ENCODE data around the gene XKR7. TPM values are rescaled to one million over a fixed set of nuclear protein-coding genes. Genes with fewer than 3 reads are reported as not detected.
A peak's percentile ranks its signal among the peaks of the same experiment; 100 is the strongest.

XKR7 gene
- total RNA-seq, 1 donor from 2014 or later = 0.07 TPM

DNA sequence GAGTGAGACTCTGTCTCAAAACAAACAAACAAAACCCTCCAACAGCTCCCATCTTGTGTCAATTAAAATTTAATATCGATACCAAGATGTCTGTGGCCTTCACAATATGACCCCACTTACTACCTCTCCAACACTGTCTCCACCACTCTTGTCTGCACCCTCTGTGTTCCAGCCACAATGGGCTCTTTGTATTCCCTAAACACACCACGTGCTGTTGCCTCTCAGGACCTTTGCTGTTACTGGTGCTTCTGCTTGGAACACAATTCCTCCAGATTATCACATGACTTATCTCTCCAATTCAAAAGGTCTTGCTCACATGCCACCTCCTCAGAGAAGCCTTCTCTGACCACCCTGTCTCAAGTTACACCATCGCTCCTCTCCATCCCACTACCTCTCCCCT, 78.0 kb downstream of the XKR7 start:
- H3K4me3 ChIP-seq = no peak overlapping the region
- H3K4me1 ChIP-seq = no peaks in the 10 kb centered on the region
- H3K9me3 ChIP-seq (ENCODE audit: low read depth) = no peaks in the 10 kb centered on the region
- no peak overlapping the region for H2AFZ ChIP-seq (replicated peaks)
- H3K4me1 Mint-ChIP-seq = no peaks in the 10 kb centered on the region
- H3K4me3 Mint-ChIP-seq = no peak overlapping the region
- no peak overlapping the region for H3K27ac ChIP-seq
- H3K27ac Mint-ChIP-seq = no peak overlapping the region
- no peaks in the 10 kb centered on the region for H3K36me3 Mint-ChIP-seq
- no peaks in the 10 kb centered on the region for H4K20me1 ChIP-seq (ENCODE audit: low read depth)
- TF ChIP-seq, protein P1, sequence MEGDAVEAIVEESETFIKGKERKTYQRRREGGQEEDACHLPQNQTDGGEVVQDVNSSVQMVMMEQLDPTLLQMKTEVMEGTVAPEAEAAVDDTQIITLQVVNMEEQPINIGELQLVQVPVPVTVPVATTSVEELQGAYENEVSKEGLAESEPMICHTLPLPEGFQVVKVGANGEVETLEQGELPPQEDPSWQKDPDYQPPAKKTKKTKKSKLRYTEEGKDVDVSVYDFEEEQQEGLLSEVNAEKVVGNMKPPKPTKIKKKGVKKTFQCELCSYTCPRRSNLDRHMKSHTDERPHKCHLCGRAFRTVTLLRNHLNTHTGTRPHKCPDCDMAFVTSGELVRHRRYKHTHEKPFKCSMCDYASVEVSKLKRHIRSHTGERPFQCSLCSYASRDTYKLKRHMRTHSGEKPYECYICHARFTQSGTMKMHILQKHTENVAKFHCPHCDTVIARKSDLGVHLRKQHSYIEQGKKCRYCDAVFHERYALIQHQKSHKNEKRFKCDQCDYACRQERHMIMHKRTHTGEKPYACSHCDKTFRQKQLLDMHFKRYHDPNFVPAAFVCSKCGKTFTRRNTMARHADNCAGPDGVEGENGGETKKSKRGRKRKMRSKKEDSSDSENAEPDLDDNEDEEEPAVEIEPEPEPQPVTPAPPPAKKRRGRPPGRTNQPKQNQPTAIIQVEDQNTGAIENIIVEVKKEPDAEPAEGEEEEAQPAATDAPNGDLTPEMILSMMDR (IDR thresholded peaks at IDR 0.05) = no peak
- TF ChIP-seq EZH2 (IDR thresholded peaks at IDR 0.05) = no peak
- TF ChIP-seq EZH2phosphoT487 (IDR thresholded peaks at IDR 0.05) = no peak
- no peaks in the 10 kb centered on the region for H3K36me3 ChIP-seq
- H3K27me3 Mint-ChIP-seq (ENCODE audit: insufficient read depth, low read depth) = peaks cover 16% of the 10 kb centered on the region
- peaks cover 29% of the 10 kb centered on the region for H3K27me3 ChIP-seq
- H3K9ac ChIP-seq = no peak overlapping the region
- no peaks in the 10 kb centered on the region for H3K79me2 ChIP-seq (ENCODE audit: low read depth)
- DNase-seq (ENCODE audit: low spot score) = no peak
- no peaks in the 10 kb centered on the region for H3F3A ChIP-seq (ENCODE audit: low read depth)
- no peak overlapping the region for H3K4me2 ChIP-seq
- no peaks in the 10 kb centered on the region for H3K9me3 Mint-ChIP-seq

DNA sequence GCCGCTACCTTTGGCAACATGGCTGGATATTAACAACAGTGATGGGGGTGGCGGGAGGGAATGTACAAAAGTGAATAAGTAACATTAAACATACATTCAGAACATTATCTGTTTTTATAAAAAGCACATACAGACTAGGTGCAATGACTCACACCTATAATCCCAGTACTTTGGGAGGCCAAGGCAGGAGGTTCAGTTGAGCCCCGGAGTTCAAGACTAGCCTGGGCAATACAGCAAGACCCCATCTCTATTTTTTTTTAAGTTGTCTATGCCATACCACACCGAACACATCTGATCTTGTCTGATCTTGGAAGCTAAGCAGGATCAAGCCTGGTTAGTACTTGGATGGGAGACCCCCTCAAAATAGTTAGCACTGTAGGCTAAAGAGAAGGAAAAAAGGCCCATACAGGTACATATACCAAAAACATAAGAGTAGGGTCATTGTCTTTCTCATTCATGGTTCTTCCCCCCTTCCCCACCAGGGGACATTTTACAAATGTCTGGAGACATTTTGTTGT, 82.4 kb downstream of the XKR7 start:
- no peaks in the 10 kb centered on the region for H3K36me3 ChIP-seq
- peaks cover 9% of the 10 kb centered on the region for H3K4me1 Mint-ChIP-seq
- TF ChIP-seq EZH2phosphoT487 (IDR thresholded peaks at IDR 0.05) = no peak
- no peak for TF ChIP-seq EZH2 (IDR thresholded peaks at IDR 0.05)
- TF ChIP-seq, protein P1 (IDR thresholded peaks at IDR 0.05) = no peak
- H3K4me3 Mint-ChIP-seq = no peak overlapping the region
- H3K4me2 ChIP-seq = no peak overlapping the region
- H3K27me3 Mint-ChIP-seq (ENCODE audit: insufficient read depth, low read depth) = peaks cover 46% of the 10 kb centered on the region
- no peak overlapping the region for H2AFZ ChIP-seq (replicated peaks)
- H3K36me3 Mint-ChIP-seq = no peaks in the 10 kb centered on the region
- H3K27ac ChIP-seq = no peak overlapping the region
- no peak for DNase-seq (ENCODE audit: low spot score)
- H3K4me3 ChIP-seq = no peak overlapping the region
- peaks cover 67% of the 10 kb centered on the region for H3K27me3 ChIP-seq
- no peaks in the 10 kb centered on the region for H4K20me1 ChIP-seq (ENCODE audit: low read depth)
- no peaks in the 10 kb centered on the region for H3K4me1 ChIP-seq
- no peaks in the 10 kb centered on the region for H3K9me3 ChIP-seq (ENCODE audit: low read depth)
- no peaks in the 10 kb centered on the region for H3K79me2 ChIP-seq (ENCODE audit: low read depth)
- H3K27ac Mint-ChIP-seq = no peak overlapping the region
- H3K9ac ChIP-seq = no peak overlapping the region
- peaks cover 8% of the 10 kb centered on the region for H3K9me3 Mint-ChIP-seq
- no peaks in the 10 kb centered on the region for H3F3A ChIP-seq (ENCODE audit: low read depth)

DNA sequence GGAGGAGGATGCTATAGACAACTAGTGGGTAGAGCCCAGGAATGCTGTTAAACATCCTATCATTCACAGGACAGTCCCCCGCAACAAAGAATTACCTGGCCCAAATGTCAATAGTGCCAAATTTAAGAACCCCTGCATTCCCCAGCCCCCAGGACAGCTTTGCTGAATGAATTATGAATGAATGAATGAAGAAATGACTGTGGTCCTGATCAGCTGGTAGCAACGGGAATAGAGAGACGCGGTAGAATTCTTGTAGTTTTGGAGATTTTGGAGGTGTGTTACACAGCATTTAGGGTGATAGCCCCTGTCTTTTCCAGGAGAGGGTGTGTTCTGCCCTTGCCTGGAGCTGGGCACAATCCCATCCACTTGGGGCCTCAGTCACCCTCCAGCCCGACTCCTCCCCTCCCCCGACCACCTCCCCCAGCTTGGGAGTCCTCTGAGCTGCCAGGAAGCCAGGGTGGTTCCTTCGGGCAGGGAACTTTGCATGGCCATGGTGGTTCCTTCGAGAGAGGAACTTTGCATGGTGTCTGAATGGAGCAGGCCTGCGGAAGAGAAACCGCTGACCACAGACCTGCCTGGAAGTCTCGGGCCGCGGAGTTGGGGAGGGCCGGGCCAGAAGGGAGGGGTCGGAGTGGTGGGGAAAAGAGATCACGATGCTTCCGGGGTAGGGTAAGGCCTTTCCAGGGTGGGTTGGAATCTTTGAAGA, 83.1 kb downstream of the XKR7 start:
- no peaks in the 10 kb centered on the region for H3K36me3 Mint-ChIP-seq
- peak; percentile 30 for DNase-seq (ENCODE audit: low spot score)
- Histone ChIP-seq H2AFZ (replicated peaks) (no peak overlapping the region), H3K4me1 (no peaks in the 10 kb centered on the region), H3K4me3 (peak overlapping the region; percentile 20), H3K27ac (no peak overlapping the region), H4K20me1 (ENCODE audit: low read depth) (no peaks in the 10 kb centered on the region), H3K27me3 (peaks cover 67% of the 10 kb centered on the region), H3K79me2 (ENCODE audit: low read depth) (no peaks in the 10 kb centered on the region), H3F3A (ENCODE audit: low read depth) (no peaks in the 10 kb centered on the region), H3K9ac (no peak overlapping the region), H3K36me3 (no peaks in the 10 kb centered on the region), H3K9me3 (ENCODE audit: low read depth) (no peaks in the 10 kb centered on the region), H3K4me2 (peak overlapping the region; percentile 86)
- H3K4me1 Mint-ChIP-seq = peaks cover 9% of the 10 kb centered on the region
- H3K4me3 Mint-ChIP-seq = peak overlapping the region; percentile 39
- H3K9me3 Mint-ChIP-seq = peaks cover 8% of the 10 kb centered on the region
- peaks cover 47% of the 10 kb centered on the region for H3K27me3 Mint-ChIP-seq (ENCODE audit: insufficient read depth, low read depth)
- H3K27ac Mint-ChIP-seq = no peak overlapping the region
- TF ChIP-seq EZH2phosphoT487 (IDR thresholded peaks at IDR 0.05) (no peak), EZH2 (IDR thresholded peaks at IDR 0.05) (no peak)
- TF ChIP-seq, protein P1 (IDR thresholded peaks at IDR 0.05) = no peak

Data from neural progenitor cell (in vitro differentiated cells).